T-helper 9 cell (primary cell): ENCODE measurements around the gene RMRP.
"Not testable (repeated sequence)": the region's sequence is repeated elsewhere in the genome, so short reads cannot be mapped to it uniquely, and the experiment has no call there.

Source experiments
- DNase-seq: peaks from one replicate; pipeline ENCODE4 v3.0.0-alpha.2; 2020

The RMRP gene

GRCh38 chr9:35664531-35665470 is 7.0 kb upstream of the RMRP start, which contains the start of gene ARHGEF39:
Gene ARHGEF39 (minus strand): TSS chr9:35665195. CDS start chr9:35665169, 26 bp downstream.
- DNase-seq = peak; percentile 57

GRCh38 chr9:35662437-35662836 is 4.6 kb upstream of the RMRP start:
- no peak for DNase-seq

GRCh38 chr9:35661756-35662350 is 4.0 kb upstream of the RMRP start:
- peak; percentile 50 for DNase-seq

GRCh38 chr9:35660966-35661415 is 3.2 kb upstream of the RMRP start:
- DNase-seq = no peak

GRCh38 chr9:35659340-35659739 is 1.5 kb upstream of the RMRP start:
- no peak for DNase-seq

GRCh38 chr9:35658968-35659220 is 1.1 kb upstream of the RMRP start:
- DNase-seq = no peak

- peak; percentile 80 for DNase-seq
These were observed 533 bp upstream of the RMRP start, which contains the start of gene CCDC107 for GRCh38 chr9:35658137-35658967. Gene CCDC107 (plus strand): TSS chr9:35658292. CDS start chr9:35658380, 88 bp downstream.

GRCh38 chr9:35656831-35657545 is 831 bp downstream of the RMRP start:
- DNase-seq = no peak

GRCh38 chr9:35656348-35656747 is 1.5 kb downstream of the RMRP start:
- DNase-seq = no peak

- DNase-seq = no peak
These were observed 4.2 kb downstream of the RMRP start for GRCh38 chr9:35653611-35654010.

GRCh38 chr9:35652829-35653209 is 5.0 kb downstream of the RMRP start:
- DNase-seq = no peak

- DNase-seq = no peak
These were observed 5.6 kb downstream of the RMRP start for GRCh38 chr9:35651956-35652828.

GRCh38 chr9:35650341-35651158 is 7.3 kb downstream of the RMRP start, which contains the start of gene SIT1:
Gene SIT1 (minus strand): TSS chr9:35650931. CDS start chr9:35650853, 78 bp downstream.
- DNase-seq = no peak

- peak; percentile 23 for DNase-seq
These were observed 8.1 kb downstream of the RMRP start for GRCh38 chr9:35649431-35650340.

GRCh38 chr9:35646533-35647265 is 11.1 kb downstream of the RMRP start:
- DNase-seq = peak; percentile 90

GRCh38 chr9:35646153-35646532 is 11.7 kb downstream of the RMRP start:
- no peak for DNase-seq

- not testable (repeated sequence) for DNase-seq
These were observed 12.1 kb downstream of the RMRP start for GRCh38 chr9:35645736-35646135.

GRCh38 chr9:35643046-35643445 is 14.8 kb downstream of the RMRP start:
- DNase-seq = no peak

- DNase-seq = not testable (repeated sequence)
These were observed 16.3 kb downstream of the RMRP start for GRCh38 chr9:35641478-35641877.
